ENCODE results near the gene SPECC1.

- TF ChIP-seq HDAC2 (IDR thresholded peaks at IDR 0.05) = peak; percentile 78
- TF ChIP-seq ZBTB8A (IDR thresholded peaks at IDR 0.05; ENCODE audit: partially characterized antibody) = no peak
- TF ChIP-seq POLR2G (IDR thresholded peaks at IDR 0.05; ENCODE audit: low read depth, low read length) = no peak
These were observed 175.9 kb downstream of the SPECC1 start for GRCh38 chr17:20184977-20185619.
